Vagina (tissue), 2 donors: ENCODE measurements around the gene SIRPA.

Experiments used
- CTCF ChIP-seq, 3 experiments: fragments of 450-650 bp in 2 of 3; fragments of 200-600 bp in 1 of 3; sonication (generic) in 1 of 3; IDR thresholded peaks; one replicate each; pipeline ENCODE4 v1.5.1; 2017 to 2019; ENCODE audit warnings: antibody characterized with exemption in 3 of 3, mild to moderate bottlenecking in 2 of 3, moderate library complexity in 2 of 3
- POLR2A ChIP-seq, 2 donors: fragments of 450-650 bp; IDR thresholded peaks; one replicate each; pipeline ENCODE4 v1.6.1; 2017; ENCODE audit warnings: antibody characterized with exemption in 2 of 2, mild to moderate bottlenecking in 2 of 2, moderate library complexity in 2 of 2
- POLR2AphosphoS5 ChIP-seq, 2 donors: sonication (generic); formaldehyde crosslinking; IDR thresholded peaks; one replicate each; pipeline ENCODE4 v1.9.0; 2017; ENCODE audit warnings: antibody characterized with exemption in 2 of 2, mild to moderate bottlenecking in 2 of 2, low read depth in 1 of 2; ENCODE audit not compliant: insufficient read depth in 1 of 2

- TF ChIP-seq CTCF (IDR thresholded peaks at IDR 0.05) (no peak), POLR2A (IDR thresholded peaks at IDR 0.05) (no peak), POLR2AphosphoS5 (IDR thresholded peaks at IDR 0.05; ENCODE audit: insufficient read depth in 1 of 2, low read depth in 1 of 2) (peak in 1 of 2 donors; percentile 60)
Measured at GRCh38 chr20:1855690-1856089, 39.5 kb upstream of the SIRPA start.
